ENCODE data around the gene TCEAL3. TPM values are rescaled to one million over a fixed set of nuclear protein-coding genes. Genes with fewer than 3 reads are reported as not detected.

Gene TCEAL3, protein sequence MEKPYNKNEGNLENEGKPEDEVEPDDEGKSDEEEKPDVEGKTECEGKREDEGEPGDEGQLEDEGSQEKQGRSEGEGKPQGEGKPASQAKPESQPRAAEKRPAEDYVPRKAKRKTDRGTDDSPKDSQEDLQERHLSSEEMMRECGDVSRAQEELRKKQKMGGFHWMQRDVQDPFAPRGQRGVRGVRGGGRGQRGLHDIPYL
- total RNA-seq (10 to 100 TPM in 1 of 6 donors, 1 to 10 TPM in 5; 7.0 to 11.4 (median 8.0) TPM), polyA plus RNA-seq (10 to 100 TPM; 18.9 to 40.2 TPM)

DNA sequence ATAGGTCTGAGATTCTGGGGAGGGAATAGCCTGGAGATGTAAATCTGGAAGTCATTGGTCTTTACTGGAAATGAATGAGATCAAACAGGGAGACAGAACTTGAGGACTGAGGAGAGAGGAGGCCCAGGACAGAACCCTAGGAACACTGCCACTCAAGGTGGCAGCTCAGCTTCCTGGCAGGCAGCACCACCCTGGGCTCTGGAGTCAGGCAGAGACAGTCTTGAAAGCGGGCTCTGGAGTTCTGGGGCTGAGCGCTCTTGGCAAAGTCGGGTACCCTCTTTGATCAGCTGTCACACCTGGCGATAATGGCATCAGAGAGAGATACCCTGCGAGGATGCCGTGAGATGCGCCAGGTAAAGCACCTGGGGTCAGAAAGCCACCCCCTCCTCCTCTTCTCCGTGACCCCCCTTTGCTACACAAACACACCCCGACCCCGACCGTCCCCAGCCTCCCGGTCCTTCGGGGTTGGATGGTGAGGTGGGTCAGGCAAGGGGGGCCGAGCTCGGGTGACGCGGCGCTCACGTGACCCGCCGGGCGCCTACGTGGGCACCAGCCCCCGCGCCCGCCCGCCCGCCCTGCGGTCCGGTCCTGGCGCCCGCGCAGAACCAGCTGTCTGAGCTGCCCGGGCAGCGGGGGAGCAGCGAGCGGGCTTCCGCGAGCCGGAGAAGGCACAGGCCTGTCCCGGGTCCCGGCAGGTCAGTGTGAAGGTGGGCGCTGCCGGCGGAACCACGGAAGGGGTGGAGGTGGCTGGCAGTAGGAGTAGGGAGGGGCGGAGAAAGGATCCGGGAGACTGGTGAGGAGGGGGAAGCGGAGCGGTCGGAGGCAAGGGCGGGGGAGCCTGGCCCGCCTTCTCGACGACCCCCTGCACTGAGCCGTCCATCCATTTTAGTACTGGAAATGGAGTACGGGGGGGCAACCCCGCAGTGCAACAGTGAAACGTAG is at the start of gene TCEAL3:
Gene TCEAL3, plus strand, starts transcription at position 600 of the 942 bp plus-strand sequence. CDS start 1,102 bp downstream, outside the sequence.
- H3K4me3 ChIP-seq = peak within 1 kb of the TSS; percentile 40 to 57 (median 50)
- intact Hi-C loops (cut with DNase I) = no loop called here
- ATAC-seq = peak; percentile 89 to 94 (median 92)
- no peaks in the 10 kb centered on the region for H3K9me3 ChIP-seq
- peak within 1 kb of the TSS; percentile 60 to 85 (median 73) for H3K27ac ChIP-seq
- no peaks in the 10 kb centered on the region for H3K27me3 ChIP-seq
- no peak for FAIRE-seq
- DNase-seq = peak; percentile 36 to 78 (median 60)
- 0 to 11% methylated on average over 56 to 58 of the region's 59 CpGs for WGBS, 2 donors
- no peaks in the 10 kb centered on the region for H3K4me1 ChIP-seq
- H3K36me3 ChIP-seq = no peaks in the 10 kb centered on the region
- TF ChIP-seq, protein P1, sequence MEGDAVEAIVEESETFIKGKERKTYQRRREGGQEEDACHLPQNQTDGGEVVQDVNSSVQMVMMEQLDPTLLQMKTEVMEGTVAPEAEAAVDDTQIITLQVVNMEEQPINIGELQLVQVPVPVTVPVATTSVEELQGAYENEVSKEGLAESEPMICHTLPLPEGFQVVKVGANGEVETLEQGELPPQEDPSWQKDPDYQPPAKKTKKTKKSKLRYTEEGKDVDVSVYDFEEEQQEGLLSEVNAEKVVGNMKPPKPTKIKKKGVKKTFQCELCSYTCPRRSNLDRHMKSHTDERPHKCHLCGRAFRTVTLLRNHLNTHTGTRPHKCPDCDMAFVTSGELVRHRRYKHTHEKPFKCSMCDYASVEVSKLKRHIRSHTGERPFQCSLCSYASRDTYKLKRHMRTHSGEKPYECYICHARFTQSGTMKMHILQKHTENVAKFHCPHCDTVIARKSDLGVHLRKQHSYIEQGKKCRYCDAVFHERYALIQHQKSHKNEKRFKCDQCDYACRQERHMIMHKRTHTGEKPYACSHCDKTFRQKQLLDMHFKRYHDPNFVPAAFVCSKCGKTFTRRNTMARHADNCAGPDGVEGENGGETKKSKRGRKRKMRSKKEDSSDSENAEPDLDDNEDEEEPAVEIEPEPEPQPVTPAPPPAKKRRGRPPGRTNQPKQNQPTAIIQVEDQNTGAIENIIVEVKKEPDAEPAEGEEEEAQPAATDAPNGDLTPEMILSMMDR (IDR thresholded peaks at IDR 0.05) = no peak

DNA sequence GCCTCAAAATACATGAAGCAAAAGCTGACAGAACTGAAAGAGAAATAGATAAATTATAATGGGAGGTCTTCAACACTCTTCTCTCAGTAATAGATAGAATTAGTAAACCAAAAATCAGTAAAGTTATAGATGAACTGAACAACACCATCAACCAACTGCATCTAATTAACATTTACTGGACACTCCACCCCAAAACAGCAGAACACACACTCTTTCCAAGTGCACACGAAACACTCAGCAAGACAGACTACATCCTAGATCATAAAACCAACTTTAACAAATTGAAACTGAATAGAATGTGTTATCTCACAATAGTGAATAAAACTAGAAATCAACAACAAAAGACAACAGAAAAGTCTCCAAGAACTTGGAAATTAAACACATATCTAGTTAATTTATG is 47.5 kb upstream of the TCEAL3 start:
- TF ChIP-seq, protein P1 (IDR thresholded peaks at IDR 0.05) = no peak
- DNase-seq (no peak), FAIRE-seq (no peak), ATAC-seq (no peak)
- peaks cover 0 to 4% (median 0%) of the 10 kb centered on the region in 4 donors for H3K27me3 ChIP-seq
- H3K9me3 ChIP-seq = no peaks in the 10 kb centered on the region
- no peak overlapping the region for H3K4me3 ChIP-seq
- 46 to 76% methylated on average over 1 of the region's 1 CpG for WGBS, 2 donors
- H3K36me3 ChIP-seq = no peaks in the 10 kb centered on the region
- H3K4me1 ChIP-seq = no peaks in the 10 kb centered on the region
- intact Hi-C loops (cut with DNase I) = no loop called here
- H3K27ac ChIP-seq = no peak overlapping the region

DNA sequence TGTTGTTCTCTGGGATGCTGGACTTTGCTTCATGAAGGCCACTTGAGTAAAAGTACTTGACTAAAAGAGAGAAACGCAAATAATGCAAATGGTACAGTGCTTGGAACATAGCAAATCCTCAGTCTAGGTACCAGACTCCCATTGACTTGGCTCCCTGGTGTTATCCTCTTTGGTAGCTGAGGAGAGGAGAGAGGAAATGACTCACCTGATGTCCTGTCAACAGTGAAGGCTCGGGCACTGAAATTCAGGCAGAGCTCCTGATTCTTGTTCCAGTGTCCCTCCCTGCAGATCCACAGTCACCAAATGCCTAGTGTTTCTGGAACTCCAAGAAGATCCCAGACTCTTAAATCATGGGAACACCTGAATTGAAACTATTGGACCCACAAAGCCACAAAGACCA is 45.0 kb upstream of the TCEAL3 start:
- Histone ChIP-seq H3K4me3 (no peak overlapping the region), H3K4me1 (no peaks in the 10 kb centered on the region), H3K36me3 (no peaks in the 10 kb centered on the region), H3K9me3 (no peaks in the 10 kb centered on the region), H3K27me3 (peaks cover 0 to 4% (median under 1%) of the 10 kb centered on the region in 4 donors), H3K27ac (no peak overlapping the region)
- TF ChIP-seq, protein P1 (IDR thresholded peaks at IDR 0.05) = no peak
- ATAC-seq (no peak), FAIRE-seq (no peak), DNase-seq (no peak)
- intact Hi-C loops (cut with DNase I) = no loop called here
- 68 to 84% methylated on average over 2 of the region's 2 CpGs for WGBS, 2 donors

DNA sequence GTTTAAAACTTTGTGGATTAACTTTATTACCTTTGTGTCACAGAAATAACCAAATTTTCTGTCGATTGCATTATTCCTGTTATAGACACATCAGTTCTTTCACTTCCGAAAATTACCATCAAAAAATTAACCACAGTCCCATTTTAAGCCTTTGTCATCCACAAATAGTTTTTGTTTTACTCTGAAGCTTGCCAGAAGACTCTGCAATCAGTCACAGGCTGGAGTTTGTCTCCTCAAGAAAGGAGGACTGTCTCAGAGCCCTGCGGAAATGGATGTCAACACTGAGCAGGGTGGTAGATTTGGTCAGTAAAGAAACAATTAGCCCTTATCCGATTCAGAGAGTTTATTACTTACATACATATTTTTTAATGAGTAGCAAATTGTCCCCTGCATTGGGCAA is 42.6 kb upstream of the TCEAL3 start:
- H3K27me3 ChIP-seq = peaks cover 0 to 10% (median 0%) of the 10 kb centered on the region in 4 donors
- H3K27ac ChIP-seq = no peak overlapping the region
- TF ChIP-seq, protein P1 (IDR thresholded peaks at IDR 0.05) = no peak
- DNase-seq (no peak), ATAC-seq (no peak), FAIRE-seq (no peak)
- no peaks in the 10 kb centered on the region for H3K4me1 ChIP-seq
- intact Hi-C loops (cut with DNase I) = no loop called here
- H3K9me3 ChIP-seq = no peaks in the 10 kb centered on the region
- H3K36me3 ChIP-seq = no peaks in the 10 kb centered on the region
- H3K4me3 ChIP-seq = no peak overlapping the region
- WGBS, 2 donors = 71 to 78% methylated on average over 4 of the region's 4 CpGs

Data from pancreas (tissue), 10 donors.